ENCODE data around the gene UNCX.

Gene UNCX

DNA sequence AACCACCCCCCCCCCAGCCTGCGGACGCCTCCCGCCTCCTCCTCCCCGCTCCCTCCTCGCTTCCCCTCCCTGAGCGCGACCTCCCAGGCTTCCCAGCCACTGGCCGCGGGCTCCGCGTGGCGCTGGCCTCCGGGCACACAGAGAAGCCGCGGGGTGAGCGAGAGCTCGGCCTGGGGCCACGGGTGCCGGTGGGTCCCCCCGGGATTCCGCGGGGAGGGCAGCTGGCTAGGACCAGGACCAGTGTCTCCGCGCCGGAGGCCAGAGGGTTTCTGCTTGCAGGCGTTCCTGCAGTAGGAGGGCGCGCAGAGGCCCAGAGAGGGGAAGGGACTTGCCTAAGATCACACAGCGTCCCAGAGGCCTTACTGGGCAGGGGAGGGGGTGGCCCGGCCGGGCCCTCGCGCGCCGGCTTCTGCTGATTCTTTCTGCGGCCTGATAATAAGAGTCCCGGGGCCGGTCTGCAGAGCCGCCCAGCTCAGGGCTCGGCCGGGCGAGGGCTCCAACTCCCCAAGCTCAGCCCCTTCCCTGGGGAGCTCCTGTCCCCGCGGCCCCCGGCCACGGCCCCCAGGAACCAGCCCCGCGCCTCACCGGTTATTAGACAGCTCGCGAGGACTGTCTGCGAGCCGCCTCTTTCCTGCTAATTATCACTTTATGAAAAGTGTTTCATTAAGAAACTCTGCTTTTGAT lies 10.1 kb downstream of the UNCX start:
- FAIRE-seq (no peak), DNase-seq (ENCODE audit: low spot score) (no peak)

DNA sequence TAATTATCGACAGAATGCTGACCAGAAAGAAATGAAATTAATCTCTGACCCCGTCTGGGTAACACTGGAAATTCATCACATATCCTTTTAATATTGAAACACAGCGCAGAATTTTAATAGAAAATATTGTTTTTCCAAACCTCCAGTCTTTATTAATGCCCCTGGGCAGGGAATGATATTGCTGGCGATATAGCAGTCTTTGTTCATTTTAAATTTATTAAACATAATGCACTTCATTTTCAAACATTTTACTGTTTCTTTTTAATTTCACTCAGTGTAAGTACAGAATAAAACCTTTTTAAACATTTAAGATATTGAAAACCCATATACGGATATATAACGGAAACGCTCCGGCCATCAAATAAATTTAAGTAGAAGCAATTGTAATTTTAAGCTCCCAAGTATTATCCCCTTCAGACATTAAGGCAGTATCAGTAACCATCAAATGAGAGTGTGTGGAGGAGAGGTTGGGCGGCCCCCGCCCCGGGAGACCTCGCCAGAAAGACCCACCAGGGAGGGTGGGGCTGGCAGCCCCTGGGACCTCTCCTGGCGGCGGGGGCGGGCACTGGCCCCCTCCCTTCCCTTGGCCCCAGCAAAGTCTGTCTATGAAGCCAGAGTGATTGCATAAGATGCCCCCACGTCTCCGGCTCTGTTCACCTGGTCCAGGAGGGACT lies 10.8 kb downstream of the UNCX start:
- FAIRE-seq (no peak), DNase-seq (ENCODE audit: low spot score) (no peak)

DNA sequence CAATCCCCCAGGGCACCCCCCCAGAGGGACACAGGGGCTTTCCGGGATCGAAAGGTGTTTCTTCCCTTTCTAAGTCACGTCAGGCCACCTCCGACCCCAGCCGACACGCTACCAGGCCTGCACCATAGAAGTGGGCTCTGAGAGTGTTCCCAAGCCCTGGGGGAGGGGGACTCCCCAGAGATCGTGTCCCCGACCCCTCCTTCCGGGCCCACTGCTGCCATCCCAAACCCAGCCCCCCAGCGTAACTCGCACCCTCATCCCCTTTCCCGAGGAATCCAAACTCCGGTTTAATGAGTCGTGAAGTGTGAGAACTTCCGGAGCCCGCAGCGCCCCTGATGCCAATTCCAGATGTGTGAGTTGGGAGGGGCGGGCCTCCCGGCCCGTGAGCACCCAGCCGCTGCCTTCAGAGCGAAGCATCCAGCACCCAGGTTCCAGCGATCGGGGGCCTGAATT lies 11.3 kb downstream of the UNCX start:
- DNase-seq (ENCODE audit: low spot score) (no peak), FAIRE-seq (peak; percentile 40)

DNA sequence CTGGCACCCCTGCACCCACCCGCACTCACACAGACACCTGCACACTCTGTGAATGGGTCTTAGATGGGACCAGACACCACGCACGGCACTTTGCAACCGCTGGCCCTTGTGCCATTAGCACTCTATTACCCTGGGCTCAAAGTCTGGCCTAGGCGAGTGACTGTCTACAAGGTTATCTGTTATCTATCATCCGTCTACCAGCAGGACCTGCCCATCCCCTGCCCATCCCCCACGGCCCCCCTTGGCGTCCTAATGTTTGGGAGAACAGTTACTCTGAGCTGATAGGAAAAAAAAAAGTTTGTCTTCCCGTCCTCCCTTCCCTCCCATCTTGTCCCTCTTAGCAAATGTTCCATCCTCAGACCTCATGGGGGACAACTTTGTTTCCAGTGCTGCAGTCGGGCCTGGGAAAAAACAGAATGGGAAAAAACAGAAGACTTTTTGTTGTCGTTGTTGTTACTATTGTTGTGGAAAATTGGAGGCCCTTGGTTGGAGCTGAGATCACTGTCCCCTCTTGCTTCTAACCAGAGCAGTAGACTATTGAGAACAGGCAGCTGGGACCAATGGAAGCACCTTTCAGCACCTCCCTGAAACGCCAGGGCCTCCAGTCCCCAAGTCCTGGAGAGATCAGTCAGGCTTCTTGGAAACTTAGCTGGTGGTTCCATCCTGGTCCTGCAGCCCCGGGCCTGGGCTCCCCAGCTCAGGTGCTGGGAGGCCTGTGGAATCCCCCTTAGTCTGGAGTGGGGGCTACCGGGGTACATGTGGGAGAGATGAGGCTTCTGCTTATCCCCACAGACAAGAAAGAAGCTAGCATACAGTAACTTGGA lies 12.2 kb downstream of the UNCX start:
- peak; percentile 92 for FAIRE-seq
- no peak for DNase-seq (ENCODE audit: low spot score)

DNA sequence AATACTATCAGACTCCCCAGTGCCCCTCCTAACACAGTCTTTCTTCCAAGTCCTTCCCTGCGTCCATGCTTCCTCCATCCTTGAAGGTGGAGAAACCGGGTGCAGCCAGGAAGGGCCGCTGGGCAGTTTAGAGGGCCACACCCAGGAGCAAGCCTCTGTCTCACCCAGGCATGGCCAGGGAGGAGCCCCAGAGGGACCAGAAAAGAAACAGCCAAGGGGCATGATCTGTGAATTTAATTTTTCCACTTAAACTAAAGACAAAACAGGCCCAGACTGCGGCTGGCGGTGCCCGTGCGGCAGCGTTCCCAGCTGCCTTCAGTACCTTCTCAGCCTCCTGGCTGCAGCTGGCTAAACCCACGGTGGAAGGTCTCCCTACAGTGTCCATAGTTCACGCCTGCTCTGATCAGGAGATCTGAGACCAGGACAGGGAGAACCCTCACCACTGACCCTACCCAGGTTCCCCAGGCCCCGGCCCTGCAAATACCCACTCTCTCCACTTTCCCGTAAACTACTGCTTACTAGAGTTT lies 12.9 kb downstream of the UNCX start:
- DNase-seq (ENCODE audit: low spot score), result no peak

DNA sequence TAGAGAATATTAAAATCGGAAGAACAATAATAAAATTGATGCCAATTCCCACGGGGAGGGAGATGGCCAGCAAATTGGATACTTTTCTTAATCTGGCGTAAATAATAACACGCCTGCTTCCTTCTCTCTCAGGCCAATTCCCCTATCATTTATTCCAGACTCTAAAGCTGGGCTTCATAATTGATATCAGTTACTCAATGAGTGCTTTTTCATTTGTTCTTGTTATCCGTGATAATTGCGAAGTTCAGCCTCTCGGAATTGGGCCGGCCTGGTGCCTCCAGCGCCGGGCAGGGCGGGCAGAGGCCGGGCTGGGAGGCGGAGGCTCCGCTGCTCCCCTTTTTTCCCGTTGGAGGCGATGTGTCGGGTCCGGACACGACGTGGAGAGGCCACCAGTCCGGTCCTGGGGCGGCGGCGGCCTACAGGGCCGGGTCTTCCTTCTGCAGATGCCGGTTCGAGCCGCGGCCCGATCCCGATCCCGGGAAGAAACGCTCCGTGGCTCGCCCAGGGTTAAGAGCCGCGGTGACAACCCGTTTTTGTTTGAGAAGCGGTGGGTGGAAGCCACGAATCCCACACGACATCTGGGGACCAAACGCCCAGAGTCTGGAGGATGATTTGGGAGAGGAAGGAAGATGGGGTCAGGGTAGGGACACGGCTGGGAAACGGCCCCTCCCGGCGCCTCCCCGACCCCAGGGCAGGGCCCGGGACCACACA lies 13.6 kb downstream of the UNCX start:
- DNase-seq (ENCODE audit: low spot score) (no peak), FAIRE-seq (peak; percentile 17)

More for the DNA sequence above, 12.9 kb downstream of the UNCX start:
- no peak for FAIRE-seq

DNA sequence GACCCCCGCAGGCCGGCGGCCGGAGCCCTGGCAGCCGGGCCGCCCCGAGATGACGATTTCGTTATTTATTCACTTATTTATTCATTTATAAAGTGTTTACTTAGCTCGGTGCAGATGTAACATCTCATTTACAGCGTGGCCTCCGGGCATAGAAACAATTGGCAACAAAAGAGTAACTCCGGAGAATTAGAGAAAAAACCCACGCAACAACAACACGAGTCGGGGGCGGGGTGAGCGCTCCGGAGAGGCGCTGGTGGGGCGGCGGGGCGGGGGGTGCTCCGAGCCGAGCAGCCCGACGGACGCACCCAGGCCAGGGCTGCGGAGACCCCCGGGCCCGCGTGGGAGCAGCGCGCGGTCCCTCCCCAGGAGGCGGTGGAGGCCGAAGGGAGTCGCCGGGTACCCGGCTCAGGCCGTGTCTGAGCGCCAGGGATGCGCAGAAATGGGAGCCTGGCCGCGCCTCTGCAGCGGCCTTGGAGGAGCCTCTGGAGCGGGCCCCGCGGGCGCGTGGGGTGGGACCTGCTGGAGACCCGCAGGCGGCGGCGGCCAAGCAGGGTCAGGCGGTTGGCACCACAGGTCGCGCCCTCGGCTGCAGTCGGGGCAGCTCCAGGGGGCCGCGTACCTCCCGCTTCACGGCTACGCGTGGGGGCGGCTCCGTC lies 14.3 kb downstream of the UNCX start:
- FAIRE-seq, result no peak
- no peak for DNase-seq (ENCODE audit: low spot score)

DNA sequence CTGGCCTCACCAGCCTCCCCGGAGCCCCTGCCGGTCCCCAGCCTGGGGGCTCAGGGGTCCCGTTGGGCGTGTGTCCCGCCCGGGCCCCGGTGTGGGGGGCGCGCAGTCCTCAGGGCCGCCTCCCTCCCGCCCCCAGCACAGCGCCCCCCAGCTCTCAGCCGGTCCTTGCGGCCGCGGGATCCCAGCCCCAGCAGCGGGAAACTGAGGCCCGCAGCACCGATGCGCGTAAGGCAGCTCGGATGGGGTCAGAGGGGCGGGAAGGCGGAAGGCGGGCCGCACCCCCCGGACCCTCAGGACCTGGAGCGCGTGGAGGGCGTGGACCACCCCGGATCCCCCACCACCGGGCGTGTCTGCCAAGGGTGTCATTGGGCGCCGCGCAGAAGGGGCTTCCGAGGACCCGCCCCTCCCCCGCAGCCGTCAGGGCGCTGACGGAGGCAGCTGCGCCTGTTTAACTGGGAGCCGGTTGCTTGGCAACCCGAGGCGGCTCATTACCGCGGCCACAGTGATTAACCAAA lies 14.9 kb downstream of the UNCX start:
- FAIRE-seq (no peak), DNase-seq (ENCODE audit: low spot score) (no peak)

DNA sequence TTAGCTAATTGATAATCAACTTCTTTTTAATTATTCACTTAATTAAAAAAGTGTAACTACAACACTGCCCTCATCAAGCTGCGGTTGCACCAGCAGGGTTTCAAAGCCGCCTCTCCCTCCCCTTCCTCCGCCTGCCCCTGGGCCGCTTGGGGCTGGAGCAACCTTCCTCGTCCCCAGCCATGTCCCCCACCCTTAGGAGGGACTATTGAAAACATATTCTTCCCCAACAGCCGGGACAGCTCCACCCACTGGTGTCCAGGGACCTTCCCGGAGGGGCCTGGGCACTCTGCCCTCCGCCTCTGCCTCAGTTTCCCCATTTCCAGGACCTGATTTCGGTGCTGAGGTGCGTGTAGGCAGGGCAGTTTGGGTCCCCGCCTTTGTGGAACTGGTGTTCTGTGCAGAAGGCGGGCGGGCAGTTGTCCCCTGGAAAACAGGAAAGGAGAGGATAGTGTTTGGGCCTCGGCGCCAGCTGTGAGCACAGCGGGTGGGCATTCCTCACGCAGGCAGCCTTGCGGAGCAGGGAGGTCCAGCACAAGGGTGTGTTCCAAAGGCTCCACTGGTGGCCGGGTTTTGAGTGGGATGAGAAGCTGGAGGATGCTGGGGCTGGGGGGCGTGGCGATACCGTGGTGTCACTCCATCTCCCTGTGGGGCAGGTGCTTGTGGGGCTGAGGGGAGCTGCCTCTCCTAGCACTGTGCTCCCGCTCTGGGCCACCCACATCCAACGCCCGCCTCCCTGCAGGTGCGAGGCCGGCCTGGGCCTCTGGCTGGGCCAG lies 15.7 kb downstream of the UNCX start:
- no peak for DNase-seq (ENCODE audit: low spot score)
- FAIRE-seq, result no peak

DNA sequence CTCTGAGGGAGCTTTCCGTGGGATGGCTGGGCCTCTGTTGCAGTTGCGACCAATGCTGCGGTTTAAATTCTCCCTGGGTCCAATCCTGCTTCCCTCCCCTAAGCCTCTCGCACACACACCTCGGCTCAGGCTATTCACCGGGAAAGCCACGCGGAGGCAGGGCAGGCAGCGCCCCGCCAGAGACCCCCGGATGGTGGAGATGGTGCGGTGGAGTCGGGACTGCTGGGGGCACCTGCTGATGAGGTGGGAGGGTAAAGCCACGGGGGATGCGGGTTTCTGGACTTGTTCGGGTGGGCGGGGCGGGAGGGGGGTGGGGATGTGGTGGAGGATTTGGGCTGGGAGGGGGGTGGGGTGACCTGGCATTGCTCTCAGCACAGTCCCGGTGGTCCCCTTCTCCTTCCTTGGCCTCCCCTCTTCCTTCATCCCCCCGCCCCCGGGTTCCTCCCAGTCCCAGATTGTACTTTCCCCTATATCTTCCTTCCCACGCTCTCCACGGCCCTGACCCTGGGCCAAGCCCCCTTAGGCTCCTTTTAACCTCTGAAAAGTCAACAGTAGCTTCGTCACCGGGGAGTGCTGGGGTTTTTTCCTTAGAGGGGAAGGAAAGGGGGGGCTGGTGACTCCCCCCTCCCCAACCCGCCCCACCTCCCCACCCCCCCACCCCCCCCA lies 16.4 kb downstream of the UNCX start:
- no peak for DNase-seq (ENCODE audit: low spot score)
- FAIRE-seq, result peak; percentile 93

DNA sequence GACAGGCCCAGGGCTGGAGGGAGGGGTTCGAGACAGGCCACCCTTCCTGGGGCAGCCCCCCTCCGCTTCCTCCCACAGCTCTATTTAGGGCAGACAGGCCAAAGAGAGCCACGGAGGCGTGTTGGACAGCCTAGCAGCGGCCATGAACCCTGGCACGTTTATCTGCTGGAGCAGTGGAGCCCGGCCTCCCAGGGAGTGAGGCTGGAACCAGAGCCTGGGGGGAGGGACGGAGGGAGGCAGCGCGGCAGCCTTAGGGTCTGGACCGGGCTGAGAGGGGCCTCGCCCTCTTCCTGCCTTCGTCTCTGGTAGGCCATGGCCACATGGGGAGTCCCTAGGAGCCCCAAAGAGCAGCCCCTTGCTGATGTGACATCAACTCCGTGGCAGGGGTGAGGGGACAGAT lies 17.1 kb downstream of the UNCX start:
- FAIRE-seq, result no peak
- DNase-seq (ENCODE audit: low spot score), result no peak

DNA sequence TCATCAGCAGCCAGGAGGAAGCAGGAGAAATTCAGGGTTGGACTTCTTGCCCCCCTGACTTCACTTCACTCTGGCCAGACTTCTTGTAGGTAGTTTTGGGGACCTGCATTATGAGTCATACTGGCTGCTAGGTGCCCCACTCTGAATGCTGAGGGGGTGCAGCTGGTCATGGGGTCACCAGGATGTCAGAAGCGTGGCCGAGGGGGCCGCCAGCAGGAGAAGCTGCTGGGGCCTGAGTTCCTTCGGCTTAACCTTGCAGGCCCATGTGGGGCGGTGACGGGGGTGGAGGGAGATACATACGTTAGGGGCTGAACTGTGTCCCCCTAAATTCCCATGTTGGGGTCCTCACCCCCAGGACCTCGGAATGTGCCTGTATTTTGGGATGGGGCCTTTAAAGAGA lies 18.2 kb downstream of the UNCX start:
- no peak for DNase-seq (ENCODE audit: low spot score)
- FAIRE-seq, result no peak

DNA sequence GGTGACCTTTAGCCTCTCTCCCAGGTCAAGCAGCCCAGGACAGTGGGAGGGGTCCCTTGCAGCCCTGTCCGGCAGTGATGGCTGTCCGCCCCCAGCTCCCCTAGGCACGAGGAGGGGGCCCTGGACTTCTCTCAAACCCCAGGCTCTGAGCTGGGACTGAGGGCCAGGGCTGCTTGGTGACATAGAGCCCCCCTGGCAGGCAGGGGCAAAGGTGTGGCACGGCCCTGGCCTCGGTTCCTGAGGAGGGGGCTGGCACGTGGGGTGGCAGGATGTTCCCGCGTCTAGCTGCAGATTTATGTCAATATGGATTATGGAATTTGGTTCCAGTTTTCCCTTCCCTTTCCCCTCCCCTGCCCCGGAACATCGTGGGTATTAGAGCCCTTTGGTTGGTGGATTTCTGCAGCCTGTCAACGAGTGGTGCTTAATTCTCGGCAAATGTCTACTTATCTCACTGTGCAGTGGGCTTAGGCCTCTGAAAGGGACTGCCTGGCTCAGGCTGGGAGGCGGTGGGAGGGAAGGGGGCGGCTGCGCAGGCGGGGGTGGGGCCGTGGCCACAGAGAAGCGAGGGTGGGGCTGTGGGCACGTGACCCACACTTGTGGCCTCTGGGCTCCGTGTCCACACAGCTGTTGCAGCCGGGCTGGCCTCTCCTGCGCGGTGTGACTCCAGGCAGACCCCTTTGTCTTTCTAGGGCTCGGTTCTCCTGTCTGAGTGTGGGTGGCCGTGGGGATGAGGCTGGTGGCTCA lies 19.3 kb downstream of the UNCX start:
- DNase-seq (ENCODE audit: low spot score) (no peak), FAIRE-seq (peak; percentile 92)

DNA sequence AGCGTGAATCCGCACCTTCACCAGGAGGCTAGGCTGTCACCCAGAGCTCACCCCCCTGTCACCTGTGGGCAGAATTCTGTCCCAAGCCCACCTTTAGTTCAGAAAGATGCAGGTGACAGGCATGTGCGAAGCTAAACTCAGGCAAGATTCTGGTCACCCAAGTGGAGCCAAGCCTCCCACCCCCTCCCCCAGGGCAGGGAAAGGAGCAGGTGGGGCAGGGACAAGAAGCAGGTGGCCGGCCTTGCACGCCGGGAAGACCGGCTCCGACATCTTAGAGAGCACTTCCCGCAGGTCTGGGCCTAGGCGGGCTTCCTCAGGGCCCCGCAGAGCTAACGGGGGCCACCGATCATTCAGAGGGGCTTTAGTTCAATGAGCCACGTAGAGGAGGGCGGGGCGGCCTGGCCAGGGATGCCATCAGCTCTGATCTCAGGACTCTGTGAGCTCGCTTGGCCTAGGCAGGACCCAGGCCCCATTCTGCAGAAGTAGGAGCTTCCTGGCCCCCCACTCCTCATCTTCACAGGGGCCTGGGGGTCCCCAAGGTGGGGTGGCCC lies 19.9 kb downstream of the UNCX start:
- DNase-seq (ENCODE audit: low spot score) (no peak), FAIRE-seq (no peak)

DNA sequence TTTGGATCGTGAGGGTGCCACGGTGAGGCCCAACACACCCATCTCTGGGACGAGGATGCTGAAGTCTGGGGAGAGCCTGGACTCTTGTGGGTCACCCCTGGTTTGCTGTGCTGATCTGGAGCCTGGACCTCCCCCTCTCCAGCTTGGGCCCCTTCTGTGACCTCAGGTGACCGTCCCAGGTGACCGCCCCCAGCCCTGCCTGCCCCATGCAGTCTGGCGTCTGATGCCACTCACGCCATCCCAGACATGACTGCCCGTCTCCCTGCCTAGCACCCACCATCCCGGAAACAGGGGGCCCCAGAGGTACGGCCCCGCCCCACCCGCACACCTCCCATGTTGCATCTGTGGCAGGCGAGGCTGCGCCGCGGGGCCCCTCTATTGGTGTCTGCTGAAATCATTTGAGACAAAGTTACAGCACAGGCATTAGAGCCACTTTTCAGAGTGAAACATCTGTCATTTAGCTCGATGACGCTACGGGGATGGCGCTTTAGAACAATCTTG lies 21.1 kb downstream of the UNCX start:
- DNase-seq (ENCODE audit: low spot score) (no peak), FAIRE-seq (no peak)

DNA sequence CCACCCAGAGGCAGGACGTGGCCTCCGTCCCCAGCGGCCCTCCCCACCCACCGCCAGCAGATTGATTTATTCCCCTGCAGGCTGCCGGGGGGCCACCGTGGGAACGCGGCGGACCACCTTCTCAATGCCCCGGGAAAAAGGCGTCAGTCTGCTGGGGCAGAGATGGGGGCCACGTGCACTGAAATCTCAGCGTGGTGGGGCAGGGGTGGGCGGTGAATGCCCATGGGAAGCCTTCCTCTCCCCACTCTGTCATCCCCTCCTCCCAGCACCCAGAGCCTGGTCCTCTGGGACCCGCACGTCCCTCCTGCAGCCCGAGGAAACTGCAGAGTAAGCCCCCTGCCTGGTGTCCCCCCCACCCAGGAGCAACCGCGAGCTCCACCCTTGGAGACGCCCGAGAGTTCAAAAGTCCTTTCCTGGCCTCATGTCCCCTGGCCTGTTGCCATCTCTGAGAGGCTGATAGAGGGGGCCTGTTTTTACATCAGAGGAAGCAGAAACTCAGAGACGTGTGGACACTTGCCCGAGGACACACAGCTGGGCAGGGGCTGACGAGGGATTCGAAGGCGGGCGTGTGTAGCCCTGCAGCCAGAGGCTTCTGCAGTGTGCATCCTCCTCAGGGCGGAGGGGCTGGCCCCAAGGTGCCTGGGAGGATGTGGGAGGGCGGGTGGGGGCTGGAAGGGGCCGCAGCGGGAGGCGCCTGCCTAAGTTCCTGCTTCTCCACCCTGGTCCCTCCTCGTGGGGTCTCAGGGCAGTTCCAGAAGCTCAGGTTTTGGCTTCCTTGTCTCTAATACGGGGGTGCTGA lies 21.8 kb downstream of the UNCX start:
- FAIRE-seq, result peak; percentile 95
- DNase-seq (ENCODE audit: low spot score), result no peak

DNA sequence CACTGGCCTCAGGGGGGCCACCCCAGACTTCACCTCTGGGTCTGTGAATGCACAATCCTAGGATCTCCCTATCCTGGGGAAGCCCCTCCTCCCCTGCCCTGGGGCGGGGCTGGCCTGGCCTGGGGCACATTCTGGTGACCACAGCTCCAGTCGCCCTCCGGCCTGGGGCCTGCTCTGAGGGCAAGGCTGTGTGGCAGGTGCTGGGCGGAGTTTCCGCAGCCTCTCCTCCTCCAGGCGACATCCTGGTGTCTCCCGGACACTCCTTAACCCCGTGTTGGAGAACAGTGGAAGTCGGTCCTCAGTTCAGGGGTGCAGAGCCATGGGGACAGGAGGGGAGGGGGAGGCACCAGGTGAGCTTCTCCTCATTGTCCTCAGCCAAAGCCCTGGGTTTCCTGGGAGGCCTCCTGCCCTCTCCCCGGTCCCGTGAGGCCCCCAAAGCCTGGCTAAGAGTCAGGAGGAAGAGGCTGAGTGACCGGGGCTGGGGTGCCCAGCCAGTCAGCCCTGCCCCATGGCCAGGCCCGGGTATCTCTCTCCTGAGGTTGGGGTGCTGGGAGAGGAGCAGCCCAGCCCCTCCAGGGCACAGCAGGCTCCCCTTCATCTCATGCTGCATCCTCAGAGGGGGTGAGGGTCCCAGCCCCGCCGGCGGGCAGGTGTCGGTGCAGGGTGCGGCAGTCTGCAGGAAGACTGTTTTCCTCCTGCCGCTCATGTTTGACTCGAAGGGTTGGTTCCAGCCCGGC lies 22.6 kb downstream of the UNCX start:
- FAIRE-seq (peak; percentile 68), DNase-seq (ENCODE audit: low spot score) (no peak)
